HepG2 (cell line): ENCODE measurements around the gene GRK6. TPM values are rescaled to one million over a fixed set of nuclear protein-coding genes. Genes with fewer than 3 reads are reported as not detected.
A peak's percentile ranks its signal among the peaks of the same experiment; 100 is the strongest.

Source experiments
- ATF5 ChIP-seq: sonication (generic); formaldehyde crosslinking; IDR thresholded peaks from 2 replicates; pipeline ENCODE4 v1.4.0; 2020; ENCODE audit warnings: mild to moderate bottlenecking, low read depth, missing genetic modification reagents
- PATZ1 ChIP-seq: sonication (generic); formaldehyde crosslinking; IDR thresholded peaks from 2 replicates; pipeline ENCODE4 v1.4.0; 2020; ENCODE audit warnings: missing genetic modification reagents
- PLSCR1 ChIP-seq: sonication (generic); formaldehyde crosslinking; IDR thresholded peaks from 2 replicates; pipeline ENCODE4 v1.5.0; 2020; ENCODE audit warnings: missing genetic modification reagents, mild to moderate bottlenecking, borderline replicate concordance
- POGK ChIP-seq: sonication (generic); formaldehyde crosslinking; conservative IDR thresholded peaks from 2 replicates; pipeline ENCODE4 v1.8.0; 2022; ENCODE audit warnings: mild to moderate bottlenecking, moderate library complexity, missing genetic modification reagents
- PRMT3 ChIP-seq: sonication (generic); formaldehyde crosslinking; IDR thresholded peaks from 2 replicates; pipeline ENCODE4 v1.8.1; 2022; ENCODE audit warnings: low read depth, mild to moderate bottlenecking, moderate library complexity, missing genetic modification reagents, borderline replicate concordance
- RORA ChIP-seq: sonication (generic); formaldehyde crosslinking; IDR thresholded peaks from 2 replicates; pipeline ENCODE4 v1.5.0; 2020; ENCODE audit warnings: mild to moderate bottlenecking, missing genetic modification reagents, moderate library complexity
- SMARCE1 ChIP-seq: fragments of 450-650 bp; IDR thresholded peaks from 2 replicates; pipeline ENCODE4 v1.6.1; 2017; ENCODE audit warnings: borderline replicate concordance
- SP1 ChIP-seq, 2 experiments: fragments of 450-650 bp in 1 of 2; sonication (generic) in 1 of 2; formaldehyde crosslinking in 1 of 2; IDR thresholded peaks; 2 replicates each; pipeline versions ENCODE4 v1.4.0 to v1.6.1; 2016 to 2020; ENCODE audit warnings: missing genetic modification reagents in 1 of 2
- TFAP4 ChIP-seq: sonication (generic); IDR thresholded peaks from 2 replicates; pipeline ENCODE4 v1.6.1; 2016; ENCODE audit warnings: low read depth, borderline replicate concordance
- ZC3H4 ChIP-seq: sonication (generic); formaldehyde crosslinking; IDR thresholded peaks from 2 replicates; pipeline ENCODE4 v1.4.0; 2020; ENCODE audit warnings: missing genetic modification reagents, borderline replicate concordance
- ZKSCAN8 ChIP-seq: IDR thresholded peaks from 2 replicates; pipeline ENCODE4 v1.6.1; 2016; ENCODE audit warnings: borderline replicate concordance, missing genetic modification reagents, missing compliant biosample characterization
- ZNF263 ChIP-seq: sonication (generic); formaldehyde crosslinking; IDR thresholded peaks from 2 replicates; pipeline ENCODE4 v1.4.0; 2020; ENCODE audit warnings: missing genetic modification reagents
- ZNF282 ChIP-seq: fragments of 450-650 bp; IDR thresholded peaks from 2 replicates; pipeline ENCODE4 v1.6.1; 2018; ENCODE audit not compliant: partially characterized antibody
- ZNF296 ChIP-seq: sonication (generic); formaldehyde crosslinking; conservative IDR thresholded peaks from 2 replicates; pipeline ENCODE4 v1.5.0; 2020; ENCODE audit warnings: mild to moderate bottlenecking, missing genetic modification reagents
- ZNF501 ChIP-seq: sonication (generic); formaldehyde crosslinking; IDR thresholded peaks from 2 replicates; pipeline ENCODE4 v1.5.1; 2020; ENCODE audit warnings: mild to moderate bottlenecking, moderate library complexity, missing genetic modification reagents
- ZNF556 ChIP-seq: sonication (generic); formaldehyde crosslinking; IDR thresholded peaks from 2 replicates; pipeline ENCODE4 v1.4.0; 2020; ENCODE audit warnings: mild to moderate bottlenecking, missing genetic modification reagents, borderline replicate concordance
- ZNF720 ChIP-seq: sonication (generic); formaldehyde crosslinking; IDR thresholded peaks from 2 replicates; pipeline ENCODE4 v1.4.0; 2020; ENCODE audit warnings: missing genetic modification reagents
- ZNF766 ChIP-seq: sonication (generic); formaldehyde crosslinking; IDR thresholded peaks from 2 replicates; pipeline ENCODE4 v1.5.0; 2020; ENCODE audit warnings: missing genetic modification reagents, borderline replicate concordance
- polyA plus RNA-seq, 8 experiments: library from polyadenylated mRNA; depleted of rRNA in 3 of 8; stranded (reverse) in 7 of 8; unstranded in 1 of 8; fragments of >200 nt; fragmentation: Illumina TruSeq in 4 of 8; extraction: Trizol in 4 of 8; gene quantifications; 2 replicates each; pipeline versions ENCODE4 v1.2.1 to v1.2.3, GENCODE V29; 2011 to 2016; ENCODE audit warnings: low read depth in 4 of 8, missing spikeins in 1 of 8, mixed read lengths in 1 of 8; ENCODE audit not compliant: insufficient read depth in 1 of 8
- total RNA-seq, 5 experiments: library from RNA; depleted of rRNA; stranded (reverse); fragments of >200 nt; fragmentation: Illumina TruSeq; extraction: Trizol; gene quantifications; 2 replicates each; pipeline ENCODE4 v1.2.3, GENCODE V29; 2016; ENCODE audit warnings: low read depth in 1 of 5
- TF ChIP-seq, protein P1 (sequence below): sonication (generic); formaldehyde crosslinking; IDR thresholded peaks from 2 replicates; pipeline ENCODE4 v1.8.0; 2022; ENCODE audit warnings: missing genetic modification reagents, mild to moderate bottlenecking, inconsistent platforms, borderline replicate concordance
- TF ChIP-seq, protein P2 (sequence below): sonication (generic); formaldehyde crosslinking; IDR thresholded peaks from 2 replicates; pipeline ENCODE4 v1.4.0; 2020; ENCODE audit warnings: low read depth, mild to moderate bottlenecking, missing genetic modification reagents

The GRK6 gene
- total and polyA plus RNA-seq, 2 of the 13 experiments (the other 11 are each of a cell fraction or from before 2014, with no cell fraction given), result 13.2 to 19.9 TPM

GRCh38 chr5:177456976-177457851, 30.7 kb downstream of the GRK6 start (continued):
- TF ChIP-seq, protein P1, sequence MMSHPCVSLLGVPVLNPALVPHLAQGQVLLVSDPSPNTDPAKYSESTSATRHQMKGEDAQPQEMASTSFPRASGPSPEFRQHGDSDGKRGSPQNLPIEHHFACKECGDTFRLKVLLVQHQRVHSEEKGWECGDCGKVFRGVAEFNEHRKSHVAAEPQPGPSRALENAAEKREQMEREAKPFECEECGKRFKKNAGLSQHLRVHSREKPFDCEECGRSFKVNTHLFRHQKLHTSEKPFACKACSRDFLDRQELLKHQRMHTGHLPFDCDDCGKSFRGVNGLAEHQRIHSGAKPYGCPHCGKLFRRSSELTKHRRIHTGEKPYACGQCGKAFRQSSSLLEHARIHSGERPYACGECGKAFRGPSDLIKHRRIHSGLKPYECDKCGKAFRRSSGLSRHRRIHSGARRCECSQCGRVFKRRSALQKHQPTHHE (CRISPR knock-in tag), result no peak
- TF ChIP-seq ZKSCAN8 (CRISPR knock-in tag) (no peak), SMARCE1 (no peak), RORA (no peak), ZNF556 (CRISPR knock-in tag) (no peak), ZNF501 (no peak), ATF5 (CRISPR knock-in tag) (no peak), ZNF720 (no peak), ZNF282 (no peak), ZNF263 (CRISPR knock-in tag) (0 out of 2 replicates have a peak, but pooled peaks have one; percentile 14), TFAP4 (no peak), ZNF766 (CRISPR knock-in tag) (no peak), SP1 (IDR thresholded peaks at IDR 0.05) (no peak), SP1 (CRISPR knock-in tag; IDR thresholded peaks at IDR 0.05) (peak; percentile 83), PATZ1 (CRISPR knock-in tag) (no peak), ZNF296 (CRISPR knock-in tag) (no peak), PLSCR1 (CRISPR knock-in tag) (no peak), PRMT3 (CRISPR knock-in tag) (no peak), ZC3H4 (CRISPR knock-in tag) (no peak), POGK (CRISPR knock-in tag) (no peak)
- TF ChIP-seq, protein P2, sequence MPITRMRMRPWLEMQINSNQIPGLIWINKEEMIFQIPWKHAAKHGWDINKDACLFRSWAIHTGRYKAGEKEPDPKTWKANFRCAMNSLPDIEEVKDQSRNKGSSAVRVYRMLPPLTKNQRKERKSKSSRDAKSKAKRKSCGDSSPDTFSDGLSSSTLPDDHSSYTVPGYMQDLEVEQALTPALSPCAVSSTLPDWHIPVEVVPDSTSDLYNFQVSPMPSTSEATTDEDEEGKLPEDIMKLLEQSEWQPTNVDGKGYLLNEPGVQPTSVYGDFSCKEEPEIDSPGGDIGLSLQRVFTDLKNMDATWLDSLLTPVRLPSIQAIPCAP (CRISPR knock-in tag), result no peak
